SK-N-SH (cell line): ENCODE results near the gene PRDM15. TPM values are rescaled to one million over a fixed set of nuclear protein-coding genes. Genes with fewer than 3 reads are reported as not detected.

Experiments used
- CTCF ChIA-PET: fragments of 300-600, 350-600 bp; formaldehyde crosslinking; extraction: SDS; loops from one replicate; lab custom pipeline; 2021; lab: Yijun Ruan, JAX
- POLR2A ChIA-PET: fragments of 350-600 bp; sonication (Branson Sonifier 250); formaldehyde crosslinking; extraction: SDS; loops from one replicate; lab custom pipeline; 2020; ENCODE audit warnings: antibody characterized with exemption, inconsistent platforms; lab: Yijun Ruan, JAX
- DNase-seq: peaks from one replicate; pipeline ENCODE4 v3.0.0; 2012
- H2AFZ ChIP-seq: fragments of 200-600 bp; sonication (generic); 2 replicates; pipeline ENCODE4 v1.8.1; 2016; ENCODE audit warnings: antibody characterized with exemption, mild to moderate bottlenecking, low read depth
- H3F3A ChIP-seq: fragments of 200-600 bp; sonication (generic); replicated peaks from 2 replicates; pipeline ENCODE3; 2016; ENCODE audit warnings: antibody characterized with exemption, mild to moderate bottlenecking; ENCODE audit not compliant: insufficient read depth
- H3K27ac ChIP-seq, 2 experiments: fragments of 200-500 bp in 1 of 2; fragments of 200-600 bp in 1 of 2; sonication (Bioruptor generic) in 1 of 2; sonication (generic), shearing (Covaris generic) in 1 of 2; 2 replicates each; pipeline versions ENCODE4 v1.5.1 to v1.6.1; 2014 to 2016; ENCODE audit warnings: low read depth in 2 of 2, inconsistent platforms in 1 of 2, low read length in 1 of 2, mild to moderate bottlenecking in 1 of 2, mixed read lengths in 1 of 2
- H3K27me3 ChIP-seq: fragments of 200-600 bp; sonication (generic), shearing (Covaris generic); 2 replicates; pipeline ENCODE4 v1.6.1; 2016; ENCODE audit warnings: mixed run types; ENCODE audit not compliant: insufficient read depth
- H3K36me3 ChIP-seq, 2 experiments: fragments of 200-500 bp in 1 of 2; fragments of 200-600 bp in 1 of 2; sonication (Bioruptor generic) in 1 of 2; sonication (generic) in 1 of 2; replicated peaks in 1 of 2; 2 replicates each; pipeline versions ENCODE3 to v1.5.1; 2014 to 2016; ENCODE audit warnings: low read length in 1 of 2, mild to moderate bottlenecking in 1 of 2; ENCODE audit not compliant: insufficient read depth in 2 of 2, control insufficient read depth in 1 of 2
- H3K4me1 ChIP-seq, 2 experiments: fragments of 200-500 bp in 1 of 2; fragments of 200-600 bp in 1 of 2; sonication (Bioruptor generic) in 1 of 2; sonication (generic), shearing (Covaris generic) in 1 of 2; 2 replicates each; pipeline versions ENCODE4 v1.5.1 to v1.6.1; 2014 to 2016; ENCODE audit warnings: low read depth in 1 of 2, low read length in 1 of 2, mixed run types in 1 of 2; ENCODE audit not compliant: insufficient read depth in 2 of 2, control insufficient read depth in 1 of 2
- H3K4me2 ChIP-seq: fragments of 200-600 bp; sonication (generic), shearing (Covaris generic); 2 replicates; pipeline ENCODE4 v1.6.1; 2017; ENCODE audit warnings: mixed run types
- H3K4me3 ChIP-seq, 2 experiments: fragments of 200-500 bp in 1 of 2; fragments of 200-600 bp in 1 of 2; sonication (Bioruptor generic) in 1 of 2; sonication (generic), shearing (Covaris generic) in 1 of 2; 2 replicates each; pipeline versions ENCODE4 v1.5.1 to v1.8.1; 2014 to 2016; ENCODE audit warnings: low read depth in 2 of 2, inconsistent platforms in 1 of 2, low read length in 1 of 2, mild to moderate bottlenecking in 1 of 2, mixed read lengths in 1 of 2, moderate library complexity in 1 of 2
- H3K79me2 ChIP-seq: fragments of 200-600 bp; sonication (generic); 2 replicates; pipeline ENCODE4 v1.8.1; 2017; ENCODE audit warnings: mild to moderate bottlenecking; ENCODE audit not compliant: insufficient read depth
- H3K9ac ChIP-seq: fragments of 200-600 bp; sonication (generic); 2 replicates; pipeline ENCODE4 v1.6.1; 2017; ENCODE audit warnings: mixed run types
- H3K9me2 ChIP-seq: fragments of 200-600 bp; sonication (generic); 2 replicates; pipeline ENCODE4 v1.6.1; 2017; ENCODE audit warnings: mixed run types
- H3K9me3 ChIP-seq: fragments of 200-600 bp; sonication (generic); 2 replicates; pipeline ENCODE4 v1.6.1; 2017; ENCODE audit warnings: mixed run types, mild to moderate bottlenecking, moderate library complexity
- H4K20me1 ChIP-seq: fragments of 200-600 bp; sonication (generic); 2 replicates; pipeline ENCODE4 v1.6.1; 2017; ENCODE audit warnings: mild to moderate bottlenecking, mixed run types; ENCODE audit not compliant: insufficient read depth
- EP300 ChIP-seq, 2 experiments: IDR thresholded peaks; 2 replicates each; pipeline versions ENCODE4 v1.4.0 to v1.6.1; 2012; ENCODE audit warnings: borderline replicate concordance in 1 of 2, low read depth in 1 of 2, low read length in 1 of 2
- FOXJ3 ChIP-seq: sonication (generic); formaldehyde crosslinking; IDR thresholded peaks from 2 replicates; pipeline ENCODE4 v1.5.1; 2020; ENCODE audit warnings: mild to moderate bottlenecking, missing genetic modification reagents
- FOXM1 ChIP-seq: IDR thresholded peaks from 2 replicates; pipeline ENCODE4 v1.4.0; 2012; ENCODE audit warnings: low read depth, mild to moderate bottlenecking
- GABPA ChIP-seq: IDR thresholded peaks from 2 replicates; pipeline ENCODE4 v1.4.0; 2012; ENCODE audit warnings: low read depth, mild to moderate bottlenecking
- JUND ChIP-seq: IDR thresholded peaks from 2 replicates; pipeline ENCODE4 v1.4.0; 2012
- MEF2A ChIP-seq: IDR thresholded peaks from 2 replicates; pipeline ENCODE4 v1.4.0; 2012; ENCODE audit warnings: low read depth, borderline replicate concordance
- MXI1 ChIP-seq: IDR thresholded peaks from 2 replicates; pipeline ENCODE4 v1.6.1; 2012; ENCODE audit warnings: mild to moderate bottlenecking, low read depth, low read length, improper control_type of control experiment
- NRF1 ChIP-seq: IDR thresholded peaks from 2 replicates; pipeline ENCODE4 v1.6.1; 2012; ENCODE audit warnings: low read depth, mild to moderate bottlenecking, low read length
- PBX3 ChIP-seq: IDR thresholded peaks from 2 replicates; pipeline ENCODE4; 2012
- REST ChIP-seq: IDR thresholded peaks from 2 replicates; pipeline ENCODE4 v1.6.1; 2012; ENCODE audit warnings: mild to moderate bottlenecking, low read depth, low read length, moderate library complexity
- TEAD4 ChIP-seq: IDR thresholded peaks from 2 replicates; pipeline ENCODE4 v1.4.0; 2012; ENCODE audit warnings: mild to moderate bottlenecking, borderline replicate concordance; ENCODE audit not compliant: insufficient read depth
- YY1 ChIP-seq: IDR thresholded peaks from 2 replicates; pipeline ENCODE4 v1.4.0; 2012; ENCODE audit warnings: low read depth, mild to moderate bottlenecking
- ZBTB33 ChIP-seq: IDR thresholded peaks from 2 replicates; pipeline ENCODE4 v1.4.0; 2012; ENCODE audit warnings: low read depth, borderline replicate concordance
- WGBS: methylation state at CpG from one replicate; pipeline ENCODE4 v1.1.6; 2017; ENCODE audit warnings: low lambda C conversion rate; 5-methylcytosine and 5-hydroxymethylcytosine counted together
- polyA plus RNA-seq, 3 experiments: library from polyadenylated mRNA; depleted of rRNA; stranded (reverse); fragments of >200 nt; gene quantifications; 2 replicates each; pipeline ENCODE4 v1.2.3, GENCODE V29; 2012

PRDM15 gene
- polyA plus RNA-seq, 1 of the 3 experiments (the other 2 are of a cell fraction): 7.0 TPM

GRCh38 chr21:41769521-41769920 lies 109.6 kb downstream of the PRDM15 start:
- ChIA-PET CTCF (interaction anchor here (1.4 to 3.4 kb wide), 3 partner anchors 8 to 159 kb away, joined by 3 to 31 read pairs (median 4); no protein-coding TSS in a partner anchor), POLR2A (no interaction called here)
- Histone ChIP-seq H4K20me1 (no peaks in the 10 kb centered on the region), H3K9ac (no peak overlapping the region), H3F3A (peaks cover 14% of the 10 kb centered on the region), H3K9me2 (no peaks in the 10 kb centered on the region), H3K4me3 (no peak overlapping the region), H3K9me3 (no peaks in the 10 kb centered on the region), H3K79me2 (peaks cover 9% of the 10 kb centered on the region; the same call in 1 of the 2 replicates), H3K4me2 (no peak overlapping the region), H3K36me3 (no peaks in the 10 kb centered on the region), H2AFZ (no peak overlapping the region), H3K27me3 (no peaks in the 10 kb centered on the region), H3K4me1 (no peaks in the 10 kb centered on the region), H3K27ac (no peak overlapping the region)
- WGBS: 90% methylated on average over 5 of the region's 7 CpGs
- no peak for DNase-seq
- no peak for TF ChIP-seq MEF2A
- no peak for TF ChIP-seq NRF1
- TF ChIP-seq JUND: no peak
- no peak for TF ChIP-seq GABPA
- no peak for TF ChIP-seq TEAD4
- TF ChIP-seq FOXM1: no peak
- no peak for TF ChIP-seq PBX3
- no peak for TF ChIP-seq REST
- no peak for TF ChIP-seq ZBTB33
- no peak for TF ChIP-seq EP300 (IDR thresholded peaks at IDR 0.05; ENCODE audit: borderline replicate concordance in 1 of 2, low read depth in 1 of 2, low read length in 1 of 2)
- TF ChIP-seq MXI1: no peak
- TF ChIP-seq YY1: no peak
- no peak for TF ChIP-seq FOXJ3
